IMR-90 (cell line): Measurements from ENCODE around the gene COX6A1. TPM values are rescaled to one million over a fixed set of nuclear protein-coding genes. Genes with fewer than 3 reads are reported as not detected.
A peak's percentile ranks its signal among the peaks of the same experiment; 100 is the strongest.

Source experiments
- ATAC-seq: fragments of 200-7000 bp; cut with Tn5 transposase; 2 replicates; pipeline ENCODE4 v1.9.1; 2020; ENCODE audit warnings: low read depth, mild to moderate bottlenecking, moderate library complexity
- BruUV-seq: library from RNA; stranded (reverse); fragments of 400-500 nt; replicated peaks from 2 replicates; lab custom pipeline; 2021; lab: Mats Ljungman, UMichigan
- CTCF ChIA-PET: fragments of 300-600 bp; formaldehyde crosslinking; extraction: SDS; loops from one replicate; lab custom pipeline; 2021; ENCODE audit warnings: antibody characterized with exemption; lab: Yijun Ruan, JAX
- POLR2A ChIA-PET: fragments of 300-600 bp; sonication (Branson Sonifier 250); formaldehyde crosslinking; loops from one replicate; lab custom pipeline; 2022; ENCODE audit warnings: antibody characterized with exemption; ENCODE audit not compliant: unreplicated experiment; lab: Charles Lee
- DNase-seq: peaks from one replicate; pipeline ENCODE4 v3.0.0; 2013
- H2AFZ ChIP-seq: replicated peaks from 2 replicates; pipeline ENCODE3; 2013; ENCODE audit warnings: low read length, mild to moderate bottlenecking; ENCODE audit not compliant: poor library complexity
- H2AK5ac ChIP-seq: 2 replicates; pipeline ENCODE4 v1.6.1; 2013; ENCODE audit warnings: low read depth, low read length, inconsistent platforms
- H2AK9ac ChIP-seq: replicated peaks from 2 replicates; pipeline ENCODE3; 2013; ENCODE audit warnings: mild to moderate bottlenecking, low read depth, low read length, moderate library complexity; ENCODE audit not compliant: poor library complexity
- H2BK120ac ChIP-seq: 2 replicates; pipeline ENCODE4 v1.6.1; 2013; ENCODE audit warnings: low read depth, low read length, inconsistent platforms
- H2BK15ac ChIP-seq: 3 replicates; pipeline ENCODE4 v1.6.1; 2013; ENCODE audit warnings: low read depth, low read length, inconsistent platforms
- H2BK20ac ChIP-seq: 2 replicates; pipeline ENCODE4 v1.6.1; 2013; ENCODE audit warnings: low read depth, mild to moderate bottlenecking, inconsistent platforms, low read length, moderate library complexity
- H2BK5ac ChIP-seq: 2 replicates; pipeline ENCODE4 v1.6.1; 2013; ENCODE audit warnings: mild to moderate bottlenecking, low read depth, low read length, inconsistent platforms; ENCODE audit not compliant: poor library complexity, severe bottlenecking
- H3K14ac ChIP-seq: replicated peaks from 2 replicates; pipeline ENCODE4 v1.6.1; 2013; ENCODE audit warnings: low read depth, low read length, inconsistent platforms
- H3K18ac ChIP-seq: 2 replicates; pipeline ENCODE4 v1.6.1; 2013; ENCODE audit warnings: low read depth, low read length, control low read depth
- H3K23ac ChIP-seq: 2 replicates; pipeline ENCODE4 v1.6.1; 2013; ENCODE audit warnings: low read depth, low read length, inconsistent platforms
- H3K27ac ChIP-seq: 2 replicates; pipeline ENCODE4 v1.5.1; 2013; ENCODE audit warnings: mild to moderate bottlenecking, control low read depth, low read length; ENCODE audit not compliant: insufficient read depth
- H3K27me3 ChIP-seq: 2 replicates; pipeline ENCODE4 v1.6.1; 2013; ENCODE audit warnings: low read length; ENCODE audit not compliant: control insufficient read depth, insufficient read depth
- H3K36me3 ChIP-seq: 2 replicates; pipeline ENCODE4 v1.6.1; 2013; ENCODE audit warnings: low read length, mixed read lengths; ENCODE audit not compliant: control insufficient read depth, insufficient read depth
- H3K4ac ChIP-seq: 2 replicates; pipeline ENCODE4 v1.6.1; 2013; ENCODE audit warnings: low read depth, low read length, inconsistent platforms
- H3K4me1 ChIP-seq: 2 replicates; pipeline ENCODE4 v1.6.1; 2013; ENCODE audit warnings: low read length, mixed read lengths; ENCODE audit not compliant: control insufficient read depth, insufficient read depth
- H3K4me2 ChIP-seq: 2 replicates; pipeline ENCODE4 v1.6.1; 2013; ENCODE audit warnings: low read depth, mild to moderate bottlenecking, control low read depth, low read length, moderate library complexity
- H3K4me3 ChIP-seq: 2 replicates; pipeline ENCODE4 v1.5.1; 2013; ENCODE audit warnings: low read depth, mild to moderate bottlenecking, control low read depth, low read length, moderate library complexity; ENCODE audit not compliant: insufficient read depth
- H3K56ac ChIP-seq: 2 replicates; pipeline ENCODE4 v1.6.1; 2013; ENCODE audit warnings: low read length, inconsistent platforms; ENCODE audit not compliant: insufficient read depth; ENCODE audit errors: extremely low read depth
- H3K79me1 ChIP-seq, 2 experiments: 2 replicates each; pipeline ENCODE4 v1.6.1; 2013; ENCODE audit warnings: low read length in 2 of 2, inconsistent platforms in 1 of 2, low read depth in 1 of 2
- H3K9ac ChIP-seq: 2 replicates; pipeline ENCODE4 v1.6.1; 2013; ENCODE audit warnings: low read depth, low read length, control low read depth
- H3K9me1 ChIP-seq: 2 replicates; pipeline ENCODE4 v1.6.1; 2013; ENCODE audit warnings: low read length, inconsistent platforms; ENCODE audit not compliant: insufficient read depth
- H3K9me3 ChIP-seq: 2 replicates; pipeline ENCODE4 v1.6.1; 2013; ENCODE audit warnings: low read length; ENCODE audit not compliant: control insufficient read depth, insufficient read depth
- H4K20me1 ChIP-seq: 2 replicates; pipeline ENCODE4 v1.6.1; 2013; ENCODE audit warnings: low read length, inconsistent platforms; ENCODE audit not compliant: insufficient read depth
- H4K5ac ChIP-seq: 2 replicates; pipeline ENCODE4 v1.6.1; 2013; ENCODE audit warnings: mild to moderate bottlenecking, low read depth, low read length, control low read depth
- H4K8ac ChIP-seq, 2 experiments: 2 replicates each; pipeline ENCODE4 v1.6.1; 2013; ENCODE audit warnings: low read depth in 2 of 2, low read length in 2 of 2, control low read depth in 1 of 2, inconsistent platforms in 1 of 2
- H4K91ac ChIP-seq: 2 replicates; pipeline ENCODE4 v1.6.1; 2013; ENCODE audit warnings: low read depth, low read length, inconsistent platforms; ENCODE audit not compliant: insufficient read depth
- BHLHE40 ChIP-seq: fragments of 150-350 bp; IDR thresholded peaks from 2 replicates; pipeline ENCODE4 v1.6.1; 2016; ENCODE audit warnings: mild to moderate bottlenecking, low read depth, low read length
- CEBPB ChIP-seq: IDR thresholded peaks from 2 replicates; pipeline ENCODE4 v1.6.1; 2012; ENCODE audit warnings: low read depth, low read length, improper control_type of control experiment
- CHD1 ChIP-seq: IDR thresholded peaks from 2 replicates; pipeline ENCODE4 v1.6.1; 2012; ENCODE audit warnings: low read depth, low read length, improper control_type of control experiment
- CTCF ChIP-seq: conservative IDR thresholded peaks from 2 replicates; pipeline ENCODE4 v1.5.1; 2012; ENCODE audit warnings: mild to moderate bottlenecking, low read depth, low read length, improper control_type of control experiment
- ELK1 ChIP-seq: fragments of 150-350 bp; IDR thresholded peaks from 2 replicates; pipeline ENCODE4 v1.6.1; 2016; ENCODE audit warnings: low read depth, mild to moderate bottlenecking, low read length, moderate library complexity, borderline replicate concordance
- FOS ChIP-seq: fragments of 150-350 bp; IDR thresholded peaks from 2 replicates; pipeline ENCODE4 v1.6.1; 2016; ENCODE audit warnings: low read depth, low read length
- MAFK ChIP-seq: IDR thresholded peaks from 2 replicates; pipeline ENCODE4 v1.6.1; 2012; ENCODE audit warnings: low read depth, low read length, improper control_type of control experiment
- MAZ ChIP-seq: IDR thresholded peaks from 2 replicates; pipeline ENCODE4 v1.6.1; 2012; ENCODE audit warnings: low read depth, mild to moderate bottlenecking, low read length, improper control_type of control experiment, moderate library complexity, borderline replicate concordance
- MXI1 ChIP-seq: IDR thresholded peaks from 2 replicates; pipeline ENCODE4 v1.6.1; 2012; ENCODE audit warnings: low read depth, mild to moderate bottlenecking, low read length, moderate library complexity, borderline replicate concordance
- NFE2L2 ChIP-seq: fragments of 150-350 bp; IDR thresholded peaks from 2 replicates; pipeline ENCODE4 v1.6.1; 2016; ENCODE audit warnings: low read depth, mild to moderate bottlenecking, low read length
- POLR2A ChIP-seq: IDR thresholded peaks from 2 replicates; pipeline ENCODE4 v1.6.1; 2012; ENCODE audit warnings: mild to moderate bottlenecking, low read depth, low read length
- RAD21 ChIP-seq: IDR thresholded peaks from 2 replicates; pipeline ENCODE4 v1.6.1; 2012; ENCODE audit warnings: low read length, improper control_type of control experiment
- RCOR1 ChIP-seq: IDR thresholded peaks from 2 replicates; pipeline ENCODE4 v1.6.1; 2012; ENCODE audit warnings: mild to moderate bottlenecking, low read length, improper control_type of control experiment; ENCODE audit not compliant: insufficient replicate concordance
- RFX5 ChIP-seq: IDR thresholded peaks from 2 replicates; pipeline ENCODE4 v1.8.0; 2012; ENCODE audit warnings: low read depth, mild to moderate bottlenecking, low read length, moderate library complexity
- SMC3 ChIP-seq: fragments of 150-350 bp; IDR thresholded peaks from 2 replicates; pipeline ENCODE4 v1.6.1; 2016; ENCODE audit warnings: low read depth, mild to moderate bottlenecking, antibody characterized with exemption, low read length, moderate library complexity
- USF2 ChIP-seq: fragments of 150-350 bp; IDR thresholded peaks from 2 replicates; pipeline ENCODE4 v1.6.1; 2017; ENCODE audit warnings: mild to moderate bottlenecking, antibody characterized with exemption, low read length, low read depth
- WGBS, 2 experiments: methylation state at CpG; one replicate each; pipeline versions ENCODE4 v1.1.5 to v1.1.7; 2013; ENCODE audit warnings: missing lambda C conversion rate in 2 of 2; ENCODE audit not compliant: insufficient read length in 1 of 2; ENCODE audit errors: extremely low coverage in 2 of 2; 5-methylcytosine and 5-hydroxymethylcytosine counted together
- dilution Hi-C: fragments of 300-500 bp; cut with HindIII; formaldehyde crosslinking; loops from one replicate; pipeline ENCODE4 v1.14.3; 2018; ENCODE audit warnings: low sequenced_read_pairs; ENCODE audit not compliant: unreplicated experiment
- in situ Hi-C: fragments of 300-500 bp; cut with MboI; formaldehyde crosslinking; loops from 3 replicates; pipeline ENCODE4 v1.14.3; 2019; ENCODE audit warnings: low sequenced_read_pairs, inconsistent platforms, mixed read lengths
- intact Hi-C: fragments of 100-400 bp; cut with micrococcal nuclease; formaldehyde crosslinking; loops from 2 replicates; pipeline ENCODE4 v1.10.0; 2022
- polyA plus RNA-seq, 3 experiments: library from polyadenylated mRNA; depleted of rRNA; stranded (reverse); fragments of >200 nt; gene quantifications; 2 replicates each; pipeline ENCODE4 v1.2.3, GENCODE V29; 2012; ENCODE audit warnings: low replicate concordance in 1 of 3
- total RNA-seq: library from RNA; depleted of rRNA; stranded (reverse); fragments of >200 nt; gene quantifications from 2 replicates; pipeline ENCODE4 v1.2.3, GENCODE V29; 2012

Gene COX6A1
- total and polyA plus RNA-seq, 2 of the 4 experiments (the other 2 are of a cell fraction) = 396 to 541 TPM

DNA sequence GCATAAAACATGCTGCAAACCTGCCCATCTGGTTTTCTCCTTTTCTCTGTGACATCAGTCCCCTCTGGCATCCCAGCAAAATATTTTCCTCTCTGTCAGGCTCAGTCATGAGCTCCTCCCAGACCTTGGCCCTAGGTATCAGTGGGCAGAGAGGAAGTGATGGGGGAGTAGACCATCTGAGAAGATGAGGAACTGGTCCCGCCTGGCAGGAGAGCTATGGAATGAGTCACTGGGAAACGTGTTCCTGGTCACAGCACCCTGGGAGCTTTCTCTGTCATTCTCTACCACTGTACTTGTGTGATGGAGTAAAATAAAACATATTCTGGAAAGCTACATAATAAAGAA is 36.7 kb downstream of the COX6A1 start:
- Histone ChIP-seq H2AK5ac (0 out of 2 replicates have a peak overlapping the region, but pooled peaks have one; percentile 6), H4K91ac (peak overlapping the region; percentile 60; the same call in 1 of the 2 replicates), H3K4me3 (no peak overlapping the region), H3K9me3 (no peaks in the 10 kb centered on the region), H4K20me1 (no peaks in the 10 kb centered on the region), H3K27ac (no peak overlapping the region), H2AK9ac (no peak overlapping the region), H3K56ac (no peak overlapping the region), H2BK5ac (peak overlapping the region; percentile 90), H3K27me3 (no peaks in the 10 kb centered on the region), H3K4me2 (peak overlapping the region; percentile 51; the same call in 1 of the 2 replicates), H3K9me1 (peaks cover 4% of the 10 kb centered on the region; the same call in 1 of the 2 replicates), H4K5ac (peak overlapping the region; percentile 77; the same call in 1 of the 2 replicates), H3K79me1 (peaks cover 19 to 46% of the 10 kb centered on the region in 2 experiments), H4K8ac (peak overlapping the region; percentile 12 to 69), H3K36me3 (no peaks in the 10 kb centered on the region), H3K23ac (no peak overlapping the region), H3K9ac (peak overlapping the region; percentile 27; the same call in 1 of the 2 replicates), H2BK120ac (peak overlapping the region; percentile 19; the same call in 1 of the 2 replicates), H2BK20ac (peak overlapping the region; percentile 2; the same call in 1 of the 2 replicates), H3K4ac (peak overlapping the region; percentile 29; the same call in 1 of the 2 replicates), H3K14ac (peak overlapping the region; percentile 83; the same call in 1 of the 2 replicates), H2AFZ (no peak overlapping the region), H3K18ac (peak overlapping the region; percentile 38; the same call in 1 of the 2 replicates), H2BK15ac (peak overlapping the region; percentile 16; the same call in 1 of the 3 replicates), H3K4me1 (peaks cover 4% of the 10 kb centered on the region)
- no TSS peak for BruUV-seq
- WGBS, 2 experiments = no CpG with 5 or more reads among the region's 2 CpGs
- in situ Hi-C loops = no loop called here
- CTCF ChIA-PET = no interaction called here
- peak; percentile 80 for DNase-seq
- ATAC-seq = peak; percentile 32
- POLR2A ChIA-PET = no interaction called here
- dilution Hi-C loops = no loop called here
- intact Hi-C loops = loop anchor here (2.0 kb wide), 1 partner anchor 20 kb away; no protein-coding TSS in a partner anchor
- TF ChIP-seq NFE2L2 = no peak
- TF ChIP-seq CTCF = no peak
- TF ChIP-seq CHD1 = no peak
- TF ChIP-seq BHLHE40 = peak; percentile 47; the same call in 1 of the 2 replicates
- no peak for TF ChIP-seq ELK1
- TF ChIP-seq CEBPB = no peak
- TF ChIP-seq POLR2A = no peak
- no peak for TF ChIP-seq MXI1
- TF ChIP-seq USF2 = no peak
- TF ChIP-seq RFX5 = no peak
- no peak for TF ChIP-seq RAD21
- TF ChIP-seq RCOR1 = peak; percentile 19
- TF ChIP-seq MAFK = no peak
- TF ChIP-seq MAZ = no peak
- TF ChIP-seq SMC3 = no peak
- TF ChIP-seq FOS = peak; percentile 43; the same call in 1 of the 2 replicates
